Fibroblast of lung (primary cell): ENCODE data around the gene DYRK2.

ENCODE experiments used
- CTCF ChIP-seq, 2 donors: IDR thresholded peaks in 1 of 2; conservative IDR thresholded peaks in 1 of 2; 1 replicate in 1 of 2; 2 replicates in 1 of 2; pipeline ENCODE4 v1.5.1; 2011 to 2012; ENCODE audit warnings: low read length in 2 of 2, control low read depth in 1 of 2, inconsistent platforms in 1 of 2, low read depth in 1 of 2, mild to moderate bottlenecking in 1 of 2
- EZH2 ChIP-seq: IDR thresholded peaks from 2 replicates; pipeline ENCODE4 v1.5.1; 2012; ENCODE audit warnings: low read length, control low read depth, mild to moderate bottlenecking; ENCODE audit errors: missing control alignments

GRCh38 chr12:67645126-67645525 lies 3.4 kb upstream of the DYRK2 start:
- TF ChIP-seq CTCF (conservative IDR thresholded peaks at IDR 0.05 in 1 of 2, IDR thresholded peaks at IDR 0.05 in 1 of 2; ENCODE audit: low read depth in 1 of 2, low read length in 2 of 2) (no peak), EZH2 (no peak)
